ENCODE results near the gene EFHC2.

DNA sequence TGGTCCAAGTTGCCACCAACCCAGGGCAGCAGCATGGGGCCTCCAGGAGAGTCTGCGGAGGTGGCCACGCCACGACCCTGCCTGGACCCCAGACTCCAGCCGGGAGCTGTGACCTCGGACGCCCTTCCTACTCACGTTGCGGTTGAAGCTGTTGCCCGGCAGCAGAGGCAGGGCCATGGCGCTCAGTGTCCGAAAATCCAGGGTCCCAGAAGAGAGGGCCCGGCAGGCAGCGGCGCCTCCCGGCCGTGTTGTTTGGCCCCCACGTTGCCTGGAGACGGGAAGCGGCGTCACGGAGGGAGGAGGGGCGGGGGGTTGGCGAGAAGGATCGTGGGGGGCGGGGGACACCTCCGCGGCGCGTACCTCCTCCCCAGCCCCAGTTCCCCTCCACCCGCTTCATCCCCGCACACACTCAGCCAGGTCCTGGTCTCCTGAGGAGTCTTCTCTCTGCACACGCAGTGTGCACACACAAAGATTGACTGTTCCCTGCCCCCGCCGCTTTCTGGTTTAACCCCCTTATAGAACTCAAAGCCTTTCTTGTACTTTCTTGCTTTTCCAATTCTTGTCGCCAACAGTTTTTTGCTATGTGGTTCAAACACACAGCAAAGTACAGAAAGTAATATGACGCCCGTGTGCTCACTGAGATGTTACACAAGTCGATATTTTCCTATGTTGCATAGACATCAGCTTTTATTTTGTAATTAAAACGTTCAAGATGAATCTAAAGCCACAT, at the start of gene EFHC2:
- TF ChIP-seq, protein P1, sequence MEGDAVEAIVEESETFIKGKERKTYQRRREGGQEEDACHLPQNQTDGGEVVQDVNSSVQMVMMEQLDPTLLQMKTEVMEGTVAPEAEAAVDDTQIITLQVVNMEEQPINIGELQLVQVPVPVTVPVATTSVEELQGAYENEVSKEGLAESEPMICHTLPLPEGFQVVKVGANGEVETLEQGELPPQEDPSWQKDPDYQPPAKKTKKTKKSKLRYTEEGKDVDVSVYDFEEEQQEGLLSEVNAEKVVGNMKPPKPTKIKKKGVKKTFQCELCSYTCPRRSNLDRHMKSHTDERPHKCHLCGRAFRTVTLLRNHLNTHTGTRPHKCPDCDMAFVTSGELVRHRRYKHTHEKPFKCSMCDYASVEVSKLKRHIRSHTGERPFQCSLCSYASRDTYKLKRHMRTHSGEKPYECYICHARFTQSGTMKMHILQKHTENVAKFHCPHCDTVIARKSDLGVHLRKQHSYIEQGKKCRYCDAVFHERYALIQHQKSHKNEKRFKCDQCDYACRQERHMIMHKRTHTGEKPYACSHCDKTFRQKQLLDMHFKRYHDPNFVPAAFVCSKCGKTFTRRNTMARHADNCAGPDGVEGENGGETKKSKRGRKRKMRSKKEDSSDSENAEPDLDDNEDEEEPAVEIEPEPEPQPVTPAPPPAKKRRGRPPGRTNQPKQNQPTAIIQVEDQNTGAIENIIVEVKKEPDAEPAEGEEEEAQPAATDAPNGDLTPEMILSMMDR (IDR thresholded peaks at IDR 0.05): no peak
- TF ChIP-seq POLR2A (IDR thresholded peaks at IDR 0.05): no peak
